Skeletal muscle satellite cell (primary cell): ENCODE results near the gene DOC2B.
"Not testable (repeated sequence)": the region's sequence is repeated elsewhere in the genome, so short reads cannot be mapped to it uniquely, and the experiment has no call there.

Source experiments
- H3K27me3 ChIP-seq: 2 replicates; pipeline ENCODE4 v1.7.0; 2013; ENCODE audit warnings: low read length; ENCODE audit not compliant: control insufficient read depth, insufficient read depth
- H3K36me3 ChIP-seq: 2 replicates; pipeline ENCODE4 v1.7.0; 2013; ENCODE audit warnings: mild to moderate bottlenecking, control low read depth, low read length; ENCODE audit not compliant: insufficient read depth
- H3K4me1 ChIP-seq: 2 replicates; pipeline ENCODE4 v1.7.0; 2013; ENCODE audit warnings: low read length; ENCODE audit not compliant: control insufficient read depth, insufficient read depth
- H3K4me2 ChIP-seq: 2 replicates; pipeline ENCODE4 v1.7.0; 2013; ENCODE audit warnings: mild to moderate bottlenecking, low read length
- H3K4me3 ChIP-seq: 2 replicates; pipeline ENCODE4 v1.7.0; 2013; ENCODE audit warnings: low read length
- H3K9ac ChIP-seq: 2 replicates; pipeline ENCODE4 v1.7.0; 2013; ENCODE audit warnings: mild to moderate bottlenecking, low read depth, low read length, moderate library complexity
- H3K9me3 ChIP-seq: replicated peaks from 2 replicates; pipeline ENCODE4 v1.7.0; 2013; ENCODE audit warnings: mild to moderate bottlenecking, control low read depth, low read length

DOC2B gene

GRCh38 chr17:198225-198624, 16.8 kb upstream of the DOC2B start:
- not testable (repeated sequence) for H3K4me2 ChIP-seq, H3K4me3 ChIP-seq, H3K4me1 ChIP-seq, H3K36me3 ChIP-seq, H3K9ac ChIP-seq, H3K9me3 ChIP-seq
- H3K27me3 ChIP-seq: peaks cover 66% of the 10 kb centered on the region

DNA sequence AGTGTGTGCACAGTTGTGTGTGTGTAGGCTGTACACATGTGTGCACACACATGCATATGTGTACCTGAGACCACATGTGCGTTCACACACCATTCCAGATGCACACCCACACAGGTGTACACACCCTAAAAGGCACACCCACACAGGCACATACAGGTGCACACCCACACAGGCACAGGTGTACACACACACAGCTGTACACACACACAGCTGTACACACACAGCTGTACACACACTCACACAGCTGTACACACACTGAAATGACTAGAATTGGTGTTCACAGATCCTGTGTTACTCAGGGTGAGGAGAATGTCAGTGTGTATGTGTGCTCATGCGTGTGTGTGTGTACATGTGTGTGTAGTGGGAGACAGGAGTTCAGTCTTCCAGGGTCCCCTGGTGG, 15.9 kb upstream of the DOC2B start:
- Histone ChIP-seq H3K9ac (no peak overlapping the region), H3K9me3 (no peaks in the 10 kb centered on the region), H3K36me3 (no peaks in the 10 kb centered on the region), H3K4me3 (no peak overlapping the region), H3K27me3 (peaks cover 59% of the 10 kb centered on the region), H3K4me1 (no peaks in the 10 kb centered on the region), H3K4me2 (no peak overlapping the region)

GRCh38 chr17:194828-195602, 13.6 kb upstream of the DOC2B start:
- no peaks in the 10 kb centered on the region for H3K9me3 ChIP-seq
- H3K4me1 ChIP-seq: no peaks in the 10 kb centered on the region
- peaks cover 41% of the 10 kb centered on the region for H3K27me3 ChIP-seq
- no peak overlapping the region for H3K9ac ChIP-seq
- no peak overlapping the region for H3K4me3 ChIP-seq
- H3K36me3 ChIP-seq: no peaks in the 10 kb centered on the region
- H3K4me2 ChIP-seq: no peak overlapping the region

GRCh38 chr17:193841-194806, 12.7 kb upstream of the DOC2B start:
- Histone ChIP-seq H3K9me3 (no peaks in the 10 kb centered on the region), H3K4me3 (no peak overlapping the region), H3K36me3 (no peaks in the 10 kb centered on the region), H3K4me1 (no peaks in the 10 kb centered on the region), H3K4me2 (no peak overlapping the region), H3K27me3 (peaks cover 35% of the 10 kb centered on the region), H3K9ac (no peak overlapping the region)

GRCh38 chr17:193426-193810, 12.0 kb upstream of the DOC2B start:
- peaks cover 30% of the 10 kb centered on the region for H3K27me3 ChIP-seq
- no peaks in the 10 kb centered on the region for H3K9me3 ChIP-seq
- H3K4me3 ChIP-seq: no peak overlapping the region
- no peaks in the 10 kb centered on the region for H3K36me3 ChIP-seq
- H3K4me1 ChIP-seq: no peaks in the 10 kb centered on the region
- no peak overlapping the region for H3K9ac ChIP-seq
- H3K4me2 ChIP-seq: no peak overlapping the region

DNA sequence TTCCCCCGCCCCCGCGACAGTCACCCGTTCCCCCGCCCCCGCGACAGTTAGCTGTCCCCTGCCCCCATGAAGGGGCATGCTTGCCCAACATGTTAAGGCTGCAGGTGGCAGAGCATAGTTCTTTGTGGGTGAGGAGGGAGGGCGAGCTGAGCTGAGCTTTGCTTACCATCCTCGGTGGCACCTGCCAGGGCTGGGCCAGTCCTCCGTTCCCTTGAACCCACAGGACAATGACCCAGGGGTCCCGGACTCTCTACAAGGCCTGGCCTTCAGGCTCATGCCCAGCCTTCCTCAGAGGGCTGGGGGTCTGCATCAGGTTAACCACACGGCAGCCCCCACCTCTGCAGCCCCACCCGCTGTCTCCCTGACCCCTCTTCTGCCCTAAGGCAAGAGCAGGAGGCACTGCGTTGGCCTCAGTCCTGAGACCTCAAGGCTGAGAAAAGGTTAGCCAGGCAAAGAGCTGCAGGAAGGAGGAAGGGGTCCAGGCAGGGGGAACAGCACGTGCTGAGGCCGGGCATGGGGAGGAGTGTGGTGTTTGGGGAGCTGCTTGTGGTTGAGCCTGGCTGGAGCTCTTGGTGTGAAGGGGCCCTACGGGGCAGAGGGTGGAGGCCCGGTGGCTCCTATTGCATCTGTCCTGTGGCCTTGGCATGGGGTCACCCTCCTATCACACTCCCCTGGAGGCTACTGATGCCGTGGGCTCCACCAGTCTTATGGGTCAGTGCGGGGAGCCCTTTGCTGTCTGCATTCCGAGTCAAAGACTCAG, 11.4 kb upstream of the DOC2B start:
- Histone ChIP-seq H3K4me2 (no peak overlapping the region), H3K9ac (no peak overlapping the region), H3K9me3 (no peaks in the 10 kb centered on the region), H3K27me3 (peaks cover 29% of the 10 kb centered on the region), H3K36me3 (no peaks in the 10 kb centered on the region), H3K4me1 (no peaks in the 10 kb centered on the region), H3K4me3 (no peak overlapping the region)

DNA sequence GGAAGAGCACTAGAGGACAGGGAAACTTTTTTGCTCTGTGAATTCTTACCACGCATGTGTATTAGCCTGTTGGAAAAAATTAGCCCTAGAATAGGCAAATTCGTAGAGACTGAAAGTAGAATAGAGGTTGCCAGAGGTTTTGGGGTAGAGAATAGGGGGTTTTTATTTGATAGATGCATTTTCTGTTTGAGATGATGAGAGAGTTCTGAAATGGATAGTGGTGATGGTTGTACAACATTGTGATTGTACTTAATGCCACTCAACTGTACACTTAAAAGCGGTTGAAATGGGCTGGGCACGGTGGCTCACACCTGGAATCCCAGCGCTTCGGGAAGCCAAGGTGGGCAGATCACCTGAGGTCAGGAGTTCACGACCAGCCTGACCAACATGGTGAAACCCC, 8.0 kb upstream of the DOC2B start:
- Histone ChIP-seq H3K9me3 (no peaks in the 10 kb centered on the region), H3K4me1 (no peaks in the 10 kb centered on the region), H3K36me3 (no peaks in the 10 kb centered on the region), H3K4me2 (no peak overlapping the region), H3K4me3 (no peak overlapping the region), H3K27me3 (peaks cover 30% of the 10 kb centered on the region), H3K9ac (no peak overlapping the region)

DNA sequence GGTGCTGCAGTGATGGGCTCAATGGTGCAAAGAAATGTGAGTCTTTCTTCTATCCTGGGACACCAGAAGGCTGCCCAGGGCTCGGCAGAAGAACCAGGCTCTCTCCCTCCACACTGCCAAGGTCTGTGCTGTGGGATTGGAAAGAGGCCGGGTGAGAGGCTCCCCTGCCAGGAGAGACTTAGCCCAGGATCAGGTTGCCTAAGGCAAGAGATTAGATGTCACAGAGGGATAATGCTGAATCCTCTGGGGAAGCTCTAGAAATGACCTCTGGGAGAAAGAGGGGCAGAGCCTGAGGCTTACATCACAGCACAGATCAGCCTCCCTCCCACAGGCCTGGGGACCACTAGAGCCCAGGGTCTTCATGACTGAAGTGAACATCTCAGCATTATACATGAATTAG, 5.7 kb upstream of the DOC2B start:
- Histone ChIP-seq H3K27me3 (peaks cover 47% of the 10 kb centered on the region), H3K4me3 (no peak overlapping the region)

GRCh38 chr17:185445-186138, 4.1 kb upstream of the DOC2B start:
- Histone ChIP-seq H3K9ac (no peak overlapping the region), H3K4me3 (no peak overlapping the region), H3K27me3 (peaks cover 59% of the 10 kb centered on the region), H3K9me3 (no peaks in the 10 kb centered on the region), H3K36me3 (no peaks in the 10 kb centered on the region), H3K4me2 (no peak overlapping the region), H3K4me1 (no peaks in the 10 kb centered on the region)

More for the DNA sequence above, 5.7 kb upstream of the DOC2B start:
- Histone ChIP-seq H3K36me3 (no peaks in the 10 kb centered on the region), H3K4me1 (no peaks in the 10 kb centered on the region), H3K9me3 (no peaks in the 10 kb centered on the region), H3K4me2 (no peak overlapping the region), H3K9ac (no peak overlapping the region)

- H3K9ac ChIP-seq: no peak overlapping the region
- no peaks in the 10 kb centered on the region for H3K9me3 ChIP-seq
- H3K4me2 ChIP-seq: no peak overlapping the region
- H3K4me1 ChIP-seq: no peaks in the 10 kb centered on the region
- H3K4me3 ChIP-seq: no peak overlapping the region
- H3K27me3 ChIP-seq: peaks cover 77% of the 10 kb centered on the region
- H3K36me3 ChIP-seq: no peaks in the 10 kb centered on the region
Measured at GRCh38 chr17:183021-183420, 1.6 kb upstream of the DOC2B start.
